Mesodermal cell (in vitro differentiated cells): ENCODE measurements around the gene PLXNC1.

Source experiments
- H3K27ac ChIP-seq: 2 replicates; pipeline ENCODE4 v1.7.0; 2013; ENCODE audit warnings: mild to moderate bottlenecking, low read depth, low read length, moderate library complexity; ENCODE audit not compliant: severe bottlenecking
- H3K36me3 ChIP-seq: 2 replicates; pipeline ENCODE4 v1.7.1; 2013; ENCODE audit warnings: mild to moderate bottlenecking, low read length, moderate library complexity; ENCODE audit not compliant: control insufficient read depth, insufficient read depth
- H3K4me1 ChIP-seq: one replicate; pipeline ENCODE4 v1.7.1; 2013; ENCODE audit warnings: mild to moderate bottlenecking, low read length; ENCODE audit not compliant: insufficient read depth, control insufficient read depth, poor library complexity, severe bottlenecking
- H3K4me3 ChIP-seq: 2 replicates; pipeline ENCODE4 v1.7.0; 2013; ENCODE audit warnings: low read length, control low read depth, mild to moderate bottlenecking; ENCODE audit not compliant: insufficient read depth, poor library complexity, severe bottlenecking; ENCODE audit errors: extremely low read depth
- H3K9me3 ChIP-seq: 2 replicates; pipeline ENCODE4 v1.7.1; 2013; ENCODE audit warnings: mild to moderate bottlenecking, low read length, moderate library complexity; ENCODE audit not compliant: control insufficient read depth
- WGBS, 2 experiments: methylation state at CpG; one replicate each; pipeline ENCODE4 v1.1.5; 2013; ENCODE audit warnings: missing lambda C conversion rate in 2 of 2; ENCODE audit not compliant: insufficient coverage in 2 of 2; 5-methylcytosine and 5-hydroxymethylcytosine counted together

Gene PLXNC1

DNA sequence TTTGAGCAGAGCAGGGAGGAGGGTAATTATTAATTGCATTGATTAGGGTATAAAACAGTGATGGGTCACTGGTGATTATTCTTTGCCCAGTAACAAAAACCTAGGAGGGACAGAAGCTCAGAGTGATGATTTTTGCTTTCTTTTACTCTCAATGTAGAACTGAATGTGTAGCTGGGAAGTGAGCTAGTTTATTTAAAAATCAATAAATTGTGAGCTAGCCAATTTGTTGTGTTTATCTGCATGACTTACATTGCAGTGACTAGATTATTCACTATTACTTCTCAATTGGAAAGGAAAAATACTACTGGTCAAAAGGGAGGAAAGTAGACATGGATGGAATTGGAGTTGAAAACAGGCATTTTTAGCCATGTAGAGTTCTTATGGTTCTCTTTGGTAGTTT lies 107.1 kb downstream of the PLXNC1 start:
- Histone ChIP-seq H3K4me1 (no peaks in the 10 kb centered on the region), H3K4me3 (no peak overlapping the region), H3K9me3 (no peaks in the 10 kb centered on the region), H3K36me3 (peaks cover 26% of the 10 kb centered on the region), H3K27ac (no peak overlapping the region)

- 83% methylated on average over 1 of the region's 2 CpGs; no CpG with 5 or more reads in 1 of the 2 experiments for WGBS, 2 experiments
- Histone ChIP-seq H3K9me3 (no peaks in the 10 kb centered on the region), H3K4me1 (peaks cover under 1% of the 10 kb centered on the region), H3K4me3 (no peak overlapping the region), H3K27ac (no peak overlapping the region), H3K36me3 (peaks cover 14% of the 10 kb centered on the region)
Measured at GRCh38 chr12:94258593-94258992, 110.2 kb downstream of the PLXNC1 start.

DNA sequence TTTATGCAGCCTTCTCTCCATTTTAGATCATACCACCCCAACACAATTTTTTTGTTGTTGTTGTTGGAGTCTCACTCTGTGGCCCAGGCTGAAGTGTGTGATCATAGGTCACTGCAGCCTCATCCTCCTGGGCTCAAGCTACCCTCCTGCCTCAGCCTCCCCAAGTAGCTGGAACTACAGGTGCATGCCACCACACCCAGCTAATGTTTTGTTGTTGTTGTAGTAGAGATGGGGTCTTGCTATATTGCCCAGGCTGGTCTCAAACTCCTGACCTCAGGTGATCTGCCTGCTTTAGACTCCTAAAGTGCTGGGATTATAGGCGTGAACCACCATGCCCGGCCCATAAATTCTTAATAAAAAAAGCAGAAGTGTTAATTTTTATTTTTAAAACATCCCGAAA lies 111.6 kb downstream of the PLXNC1 start:
- Histone ChIP-seq H3K27ac (no peak overlapping the region), H3K4me3 (no peak overlapping the region), H3K4me1 (peaks cover 7% of the 10 kb centered on the region), H3K36me3 (peaks cover 14% of the 10 kb centered on the region), H3K9me3 (no peaks in the 10 kb centered on the region)
- whole genome bisulfite sequencing, 2 experiments, result no CpG with 5 or more reads among the region's 3 CpGs

- H3K4me3 ChIP-seq, result no peak overlapping the region
- H3K9me3 ChIP-seq, result no peaks in the 10 kb centered on the region
- H3K36me3 ChIP-seq, result peaks cover 17% of the 10 kb centered on the region
- 69 to 75% methylated on average over 11 to 13 of the region's 13 CpGs for WGBS, 2 experiments
- H3K27ac ChIP-seq, result no peak overlapping the region
- H3K4me1 ChIP-seq, result peaks cover 7% of the 10 kb centered on the region
Measured at GRCh38 chr12:94260717-94261116, 112.3 kb downstream of the PLXNC1 start.

DNA sequence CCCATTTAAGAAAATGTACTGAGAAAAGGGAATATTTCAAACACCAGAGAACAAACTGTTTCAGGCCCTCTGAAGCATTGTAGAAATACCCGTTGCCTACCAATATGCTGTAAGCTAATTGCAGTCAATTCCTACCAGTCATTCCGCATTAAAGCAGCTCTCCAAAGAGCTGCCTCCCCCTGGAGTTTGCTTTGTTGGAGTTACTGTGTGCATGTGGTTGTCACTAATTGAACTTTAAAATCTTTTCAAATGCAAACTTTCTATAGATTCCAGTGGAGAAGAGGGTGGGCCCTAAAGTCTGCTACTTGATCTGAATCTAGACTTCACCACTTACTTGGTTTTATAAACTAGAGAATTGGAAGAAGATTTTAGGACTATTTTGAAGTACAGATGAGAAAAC lies 112.7 kb downstream of the PLXNC1 start:
- 65% methylated on average over 2 of the region's 2 CpGs; no CpG with 5 or more reads in 1 of the 2 experiments for WGBS, 2 experiments
- H3K36me3 ChIP-seq, result peaks cover 18% of the 10 kb centered on the region
- H3K9me3 ChIP-seq, result no peaks in the 10 kb centered on the region
- H3K27ac ChIP-seq, result no peak overlapping the region
- H3K4me1 ChIP-seq, result peaks cover 7% of the 10 kb centered on the region
- no peak overlapping the region for H3K4me3 ChIP-seq

GRCh38 chr12:94261786-94262185 lies 113.4 kb downstream of the PLXNC1 start:
- WGBS, 2 experiments, result 78 to 100% methylated on average over 1 to 2 of the region's 3 CpGs

DNA sequence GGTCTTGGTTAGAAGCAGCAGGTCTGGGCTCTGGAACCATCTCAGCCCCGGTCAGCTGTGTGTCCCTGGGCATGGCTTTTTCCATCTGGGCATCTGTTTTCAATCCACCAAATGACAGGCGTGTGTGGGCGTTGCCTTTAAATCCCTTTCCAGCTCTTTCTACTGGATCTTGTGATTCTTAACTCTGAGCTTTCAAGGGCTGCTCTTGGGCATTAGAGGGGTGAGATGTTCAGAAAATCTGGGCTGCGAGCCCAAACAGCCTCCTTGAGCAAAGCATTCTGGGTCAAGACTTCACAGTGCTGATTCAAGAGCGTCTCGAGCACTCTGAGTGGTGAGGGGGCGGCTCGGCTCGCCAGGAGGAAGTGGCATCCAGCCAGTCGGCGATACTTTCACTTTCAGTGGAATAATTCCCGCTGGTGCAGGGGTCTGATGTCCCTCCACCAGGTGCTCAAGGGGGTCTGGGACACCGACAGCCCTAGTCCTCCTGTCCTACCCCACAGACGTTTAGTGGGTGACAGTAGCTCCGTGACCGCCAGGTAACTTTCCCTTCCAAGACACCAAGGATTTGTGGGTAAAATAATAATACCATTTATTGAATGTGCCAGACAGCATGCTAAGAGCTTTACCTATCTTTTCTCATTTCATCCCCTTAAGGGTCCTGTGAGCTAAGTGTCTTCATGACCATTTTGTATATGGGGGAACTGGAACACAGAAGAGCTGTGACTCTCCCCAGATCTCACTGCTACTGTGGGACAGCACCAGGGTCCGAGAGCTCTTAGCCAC lies 114.0 kb downstream of the PLXNC1 start:
- no peak overlapping the region for H3K4me3 ChIP-seq
- no peaks in the 10 kb centered on the region for H3K9me3 ChIP-seq
- H3K4me1 ChIP-seq, result peaks cover 7% of the 10 kb centered on the region
- H3K27ac ChIP-seq, result peak overlapping the region; percentile 30
- H3K36me3 ChIP-seq, result peaks cover 18% of the 10 kb centered on the region
- 88 to 89% methylated on average over 10 to 11 of the region's 17 CpGs for WGBS, 2 experiments

More at GRCh38 chr12:94261786-94262185, 113.4 kb downstream of the PLXNC1 start:
- Histone ChIP-seq H3K36me3 (peaks cover 18% of the 10 kb centered on the region), H3K4me3 (no peak overlapping the region), H3K9me3 (no peaks in the 10 kb centered on the region), H3K4me1 (peaks cover 7% of the 10 kb centered on the region), H3K27ac (peak overlapping the region; percentile 30)

- 90 to 100% methylated on average over 1 to 2 of the region's 14 CpGs for WGBS, 2 experiments
- no peaks in the 10 kb centered on the region for H3K9me3 ChIP-seq
- H3K4me3 ChIP-seq, result no peak overlapping the region
- H3K27ac ChIP-seq, result no peak overlapping the region
- H3K4me1 ChIP-seq, result peaks cover 7% of the 10 kb centered on the region
- peaks cover 18% of the 10 kb centered on the region for H3K36me3 ChIP-seq
Measured at GRCh38 chr12:94263011-94263811, 114.8 kb downstream of the PLXNC1 start.

GRCh38 chr12:94263905-94264561 lies 115.7 kb downstream of the PLXNC1 start:
- Histone ChIP-seq H3K9me3 (no peaks in the 10 kb centered on the region), H3K27ac (no peak overlapping the region), H3K4me3 (no peak overlapping the region), H3K4me1 (peaks cover 7% of the 10 kb centered on the region), H3K36me3 (peaks cover 18% of the 10 kb centered on the region)
- 69 to 74% methylated on average over 18 to 19 of the region's 20 CpGs for WGBS, 2 experiments

DNA sequence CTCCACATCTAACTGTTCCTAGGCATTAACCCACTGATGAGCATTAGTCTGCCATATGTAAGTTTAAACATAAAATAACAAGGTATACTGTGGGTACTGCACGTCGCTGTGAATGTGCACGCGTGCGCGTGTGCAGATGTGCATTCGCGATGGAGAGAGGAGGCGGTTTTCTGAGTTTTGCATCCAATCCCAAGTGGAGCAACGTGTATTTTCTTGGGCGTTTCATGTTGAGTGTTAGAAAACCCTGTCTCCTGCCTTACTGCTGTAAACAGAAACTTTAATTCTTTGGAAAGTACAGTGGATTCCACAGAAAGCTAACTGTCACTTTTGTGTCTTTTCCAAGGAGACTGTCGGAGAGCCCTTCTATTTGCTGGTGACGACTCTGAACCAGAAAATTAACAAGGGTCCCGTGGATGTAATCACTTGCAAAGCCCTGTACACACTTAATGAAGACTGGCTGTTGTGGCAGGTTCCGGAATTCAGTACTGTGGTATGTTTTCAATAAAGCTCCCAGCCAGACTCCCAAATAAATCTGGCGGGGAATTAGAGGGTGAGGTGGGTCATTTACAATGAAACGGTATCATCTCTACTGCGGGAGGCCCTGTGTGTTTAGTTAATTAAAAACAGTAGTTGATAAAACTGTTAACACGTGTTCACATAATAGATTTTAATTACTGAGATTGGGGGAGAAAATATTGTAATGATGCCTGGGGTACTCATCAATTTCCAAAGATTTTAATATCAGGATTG lies 116.5 kb downstream of the PLXNC1 start:
- H3K4me1 ChIP-seq, result peaks cover 7% of the 10 kb centered on the region

More for the DNA sequence above, 116.5 kb downstream of the PLXNC1 start:
- no peaks in the 10 kb centered on the region for H3K9me3 ChIP-seq
- H3K36me3 ChIP-seq, result peaks cover 12% of the 10 kb centered on the region
- no peak overlapping the region for H3K4me3 ChIP-seq
- no peak overlapping the region for H3K27ac ChIP-seq
- WGBS, 2 experiments, result 97 to 98% methylated on average over 16 of the region's 19 CpGs
